DOHH2 (cell line): ENCODE measurements around the gene MRPL30.

Source experiments
- H3F3A ChIP-seq: fragments of 200-600 bp; sonication (generic), shearing (Covaris generic); 2 replicates; pipeline ENCODE4 v1.6.0; 2016; ENCODE audit warnings: antibody characterized with exemption, mild to moderate bottlenecking; ENCODE audit not compliant: control insufficient read depth, insufficient read depth
- H3K27ac ChIP-seq: fragments of 200-600 bp; sonication (generic); 2 replicates; pipeline ENCODE4 v1.5.1; 2014; ENCODE audit warnings: low read depth, mild to moderate bottlenecking, low read length, moderate library complexity
- H3K27me3 ChIP-seq: fragments of 200-600 bp; sonication (generic); 2 replicates; pipeline ENCODE4 v1.6.1; 2014; ENCODE audit warnings: mild to moderate bottlenecking, low read length, mixed read lengths; ENCODE audit not compliant: control insufficient read depth
- H3K36me3 ChIP-seq: fragments of 200-600 bp; sonication (generic); 2 replicates; pipeline ENCODE4 v1.6.1; 2014; ENCODE audit warnings: mild to moderate bottlenecking, low read length, moderate library complexity, mixed read lengths; ENCODE audit not compliant: control insufficient read depth
- H3K4me1 ChIP-seq: fragments of 200-600 bp; sonication (generic); 2 replicates; pipeline ENCODE4 v1.6.1; 2014; ENCODE audit warnings: mild to moderate bottlenecking, low read length, mixed read lengths; ENCODE audit not compliant: control insufficient read depth
- H3K4me2 ChIP-seq: fragments of 200-600 bp; sonication (generic); 2 replicates; pipeline ENCODE4 v1.6.0; 2014; ENCODE audit warnings: mild to moderate bottlenecking, low read length, moderate library complexity
- H3K4me3 ChIP-seq: fragments of 200-600 bp; sonication (generic); 2 replicates; pipeline ENCODE4 v1.5.1; 2014; ENCODE audit warnings: mild to moderate bottlenecking, low read length, mixed read lengths
- H3K79me2 ChIP-seq: fragments of 200-600 bp; sonication (generic); 2 replicates; pipeline ENCODE4 v1.6.1; 2014; ENCODE audit warnings: mild to moderate bottlenecking, low read length, mixed read lengths; ENCODE audit not compliant: control insufficient read depth
- H3K9me2 ChIP-seq: fragments of 200-600 bp; sonication (generic); replicated peaks from 2 replicates; pipeline ENCODE4 v1.6.1; 2014; ENCODE audit warnings: mild to moderate bottlenecking, low read length, mixed read lengths; ENCODE audit not compliant: control insufficient read depth
- H3K9me3 ChIP-seq: fragments of 200-600 bp; sonication (generic); 2 replicates; pipeline ENCODE4 v1.6.1; 2014; ENCODE audit warnings: antibody characterized with exemption, low read length, mixed read lengths; ENCODE audit not compliant: control insufficient read depth, insufficient read depth
- H4K20me1 ChIP-seq: fragments of 200-600 bp; sonication (generic); 2 replicates; pipeline ENCODE4 v1.6.0; 2014; ENCODE audit warnings: low read depth, mild to moderate bottlenecking, antibody characterized with exemption, low read length, moderate library complexity; ENCODE audit not compliant: control insufficient read depth, insufficient read depth
- CTCF ChIP-seq: fragments of 200-600 bp; sonication (generic); IDR thresholded peaks from one replicate; pipeline ENCODE4 v1.5.1; 2014; ENCODE audit warnings: antibody characterized with exemption, mild to moderate bottlenecking, low read depth, low read length; ENCODE audit not compliant: poor library complexity, severe bottlenecking
- EZH2phosphoT487 ChIP-seq: fragments of 200-600 bp; sonication (generic); IDR thresholded peaks from 2 replicates; pipeline ENCODE4 v1.6.1; 2017; ENCODE audit warnings: borderline replicate concordance, mild to moderate bottlenecking, antibody characterized with exemption, low read length, moderate library complexity, mixed read lengths

The MRPL30 gene

GRCh38 chr2:99238599-99238998 is 57.6 kb downstream of the MRPL30 start:
- H3K36me3 ChIP-seq = no peaks in the 10 kb centered on the region
- no peak overlapping the region for H3K4me2 ChIP-seq
- H4K20me1 ChIP-seq = no peaks in the 10 kb centered on the region
- no peaks in the 10 kb centered on the region for H3K9me3 ChIP-seq
- H3F3A ChIP-seq = no peaks in the 10 kb centered on the region
- no peaks in the 10 kb centered on the region for H3K4me1 ChIP-seq
- no peaks in the 10 kb centered on the region for H3K27me3 ChIP-seq
- TF ChIP-seq CTCF = no peak
- TF ChIP-seq EZH2phosphoT487 = no peak
- no peaks in the 10 kb centered on the region for H3K9me2 ChIP-seq
- H3K27ac ChIP-seq = no peak overlapping the region
- H3K79me2 ChIP-seq = no peaks in the 10 kb centered on the region
- no peak overlapping the region for H3K4me3 ChIP-seq

DNA sequence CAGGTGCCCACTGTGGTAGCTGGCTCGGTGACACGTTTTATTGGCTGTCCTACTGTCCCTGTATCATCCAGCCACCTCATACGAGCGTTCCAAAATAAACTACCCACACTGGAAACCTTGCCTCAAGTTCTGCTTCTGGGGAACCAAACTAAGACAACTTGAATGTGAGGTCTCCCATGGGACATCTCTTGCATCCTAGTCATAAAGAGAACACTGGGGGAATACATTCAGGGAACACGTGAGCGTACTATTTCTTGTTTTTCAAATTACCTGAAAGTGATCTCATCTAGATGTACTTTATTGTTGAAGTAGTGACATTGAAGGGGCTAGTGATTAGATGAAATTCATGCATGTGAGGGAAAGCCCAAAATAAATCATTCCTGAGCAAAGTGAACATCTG is 59.4 kb downstream of the MRPL30 start:
- Histone ChIP-seq H3K79me2 (no peaks in the 10 kb centered on the region), H3K4me1 (no peaks in the 10 kb centered on the region), H3K4me2 (no peak overlapping the region), H3K27ac (no peak overlapping the region), H3K36me3 (no peaks in the 10 kb centered on the region), H3K27me3 (no peaks in the 10 kb centered on the region), H3K4me3 (no peak overlapping the region), H3K9me2 (no peaks in the 10 kb centered on the region), H4K20me1 (no peaks in the 10 kb centered on the region), H3K9me3 (no peaks in the 10 kb centered on the region), H3F3A (no peaks in the 10 kb centered on the region)
- TF ChIP-seq CTCF = no peak

DNA sequence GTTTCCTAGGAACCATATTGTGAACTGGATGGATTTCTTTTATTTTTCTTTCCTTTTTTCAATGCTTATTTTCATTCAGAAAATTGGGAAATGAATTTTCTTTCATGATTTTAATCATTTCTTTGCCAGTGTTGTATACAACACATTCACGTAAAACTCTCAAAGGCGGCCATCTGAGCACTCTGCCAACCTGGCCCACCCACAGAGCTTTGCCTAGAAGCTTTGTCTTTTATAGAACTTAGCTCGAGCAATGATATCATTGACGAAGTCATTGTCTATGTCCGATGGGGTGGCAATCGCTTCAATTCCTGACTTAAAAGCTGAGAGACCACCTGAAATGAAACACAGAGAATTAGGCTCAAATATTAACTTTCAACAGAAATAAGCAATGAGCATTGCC is 61.2 kb downstream of the MRPL30 start:
- Histone ChIP-seq H3K9me3 (no peaks in the 10 kb centered on the region), H4K20me1 (no peaks in the 10 kb centered on the region), H3K79me2 (no peaks in the 10 kb centered on the region), H3K4me2 (no peak overlapping the region), H3K27me3 (no peaks in the 10 kb centered on the region), H3F3A (no peaks in the 10 kb centered on the region), H3K9me2 (no peaks in the 10 kb centered on the region), H3K4me1 (no peaks in the 10 kb centered on the region), H3K36me3 (no peaks in the 10 kb centered on the region), H3K4me3 (no peak overlapping the region), H3K27ac (no peak overlapping the region)
- TF ChIP-seq EZH2phosphoT487 (no peak), CTCF (no peak)
